GM19395 (cell line): ENCODE results near the gene WDR70.
"Not testable (repeated sequence)": the region's sequence is repeated elsewhere in the genome, so short reads cannot be mapped to it uniquely, and the experiment has no call there.

ENCODE experiments used
- ATAC-seq: cut with Tn5 transposase; IDR thresholded peaks from one replicate; pipeline ENCODE4 v1.9.1; 2021; ENCODE audit warnings: mild to moderate bottlenecking, moderate library complexity; ENCODE audit not compliant: unreplicated experiment

The WDR70 gene

GRCh38 chr5:37511646-37512045 is 132.5 kb downstream of the WDR70 start:
- no peak for ATAC-seq

- no peak for ATAC-seq
Measured at GRCh38 chr5:37514946-37515345, 135.8 kb downstream of the WDR70 start.

- no peak for ATAC-seq
Measured at GRCh38 chr5:37517686-37518085, 138.6 kb downstream of the WDR70 start.

- ATAC-seq, result not testable (repeated sequence)
Measured at GRCh38 chr5:37518356-37518755, 139.2 kb downstream of the WDR70 start.

- no peak for ATAC-seq
Measured at GRCh38 chr5:37519304-37519703, 140.2 kb downstream of the WDR70 start.

GRCh38 chr5:37519807-37520206 is 140.7 kb downstream of the WDR70 start:
- ATAC-seq, result no peak

- no peak for ATAC-seq
Measured at GRCh38 chr5:37520811-37521210, 141.7 kb downstream of the WDR70 start.

- ATAC-seq, result no peak
Measured at GRCh38 chr5:37532976-37533740, 154.0 kb downstream of the WDR70 start.

- ATAC-seq, result no peak
Measured at GRCh38 chr5:37533851-37534250, 154.7 kb downstream of the WDR70 start.

GRCh38 chr5:37539459-37539858 is 160.3 kb downstream of the WDR70 start:
- no peak for ATAC-seq

GRCh38 chr5:37543216-37543615 is 164.1 kb downstream of the WDR70 start:
- no peak for ATAC-seq

GRCh38 chr5:37549411-37549810 is 170.3 kb downstream of the WDR70 start:
- ATAC-seq, result no peak

GRCh38 chr5:37552161-37552560 is 173.0 kb downstream of the WDR70 start:
- no peak for ATAC-seq

- ATAC-seq, result no peak
Measured at GRCh38 chr5:37552770-37553719, 173.9 kb downstream of the WDR70 start.

GRCh38 chr5:37553720-37554404 is 174.7 kb downstream of the WDR70 start:
- no peak for ATAC-seq

- no peak for ATAC-seq
Measured at GRCh38 chr5:37554405-37554739, 175.3 kb downstream of the WDR70 start.

- ATAC-seq, result no peak
Measured at GRCh38 chr5:37554938-37555337, 175.8 kb downstream of the WDR70 start.

- ATAC-seq, result no peak
Measured at GRCh38 chr5:37557734-37558293, 178.7 kb downstream of the WDR70 start.

- no peak for ATAC-seq
Measured at GRCh38 chr5:37565062-37565670, 186.0 kb downstream of the WDR70 start.

GRCh38 chr5:37567566-37567965 is 188.4 kb downstream of the WDR70 start:
- no peak for ATAC-seq
